GM18870 (cell line): Measurements from ENCODE around the gene NINJ2.
"Not testable (repeated sequence)": the region's sequence is repeated elsewhere in the genome, so short reads cannot be mapped to it uniquely, and the experiment has no call there.

Experiments
- ATAC-seq: cut with Tn5 transposase; IDR thresholded peaks from one replicate; pipeline ENCODE4 v1.9.1; 2021; ENCODE audit warnings: moderate library complexity; ENCODE audit not compliant: unreplicated experiment

NINJ2 gene

GRCh38 chr12:588024-588322 is 75.3 kb downstream of the NINJ2 start:
- no peak for ATAC-seq

- ATAC-seq: no peak
Measured at GRCh38 chr12:587132-588023, 75.9 kb downstream of the NINJ2 start.

GRCh38 chr12:586318-587071 is 76.8 kb downstream of the NINJ2 start:
- no peak for ATAC-seq

GRCh38 chr12:585062-586061 is 77.9 kb downstream of the NINJ2 start:
- no peak for ATAC-seq

GRCh38 chr12:583251-583869 is 79.9 kb downstream of the NINJ2 start:
- no peak for ATAC-seq

- ATAC-seq: no peak
Measured at GRCh38 chr12:581746-582145, 81.5 kb downstream of the NINJ2 start.

GRCh38 chr12:581321-581720 is 81.9 kb downstream of the NINJ2 start:
- ATAC-seq: no peak

GRCh38 chr12:580813-581212 is 82.4 kb downstream of the NINJ2 start:
- ATAC-seq: no peak

GRCh38 chr12:579420-580110 is 83.7 kb downstream of the NINJ2 start:
- no peak for ATAC-seq

GRCh38 chr12:578748-579419 is 84.4 kb downstream of the NINJ2 start:
- no peak for ATAC-seq

- ATAC-seq: not testable (repeated sequence)
Measured at GRCh38 chr12:577994-578747, 85.1 kb downstream of the NINJ2 start.

- ATAC-seq: no peak
Measured at GRCh38 chr12:576615-577110, 86.6 kb downstream of the NINJ2 start.

- ATAC-seq: no peak
Measured at GRCh38 chr12:575948-576614, 87.2 kb downstream of the NINJ2 start.

- no peak for ATAC-seq
Measured at GRCh38 chr12:575129-575502, 88.1 kb downstream of the NINJ2 start.

GRCh38 chr12:574475-575128 is 88.6 kb downstream of the NINJ2 start:
- no peak for ATAC-seq

- no peak for ATAC-seq
Measured at GRCh38 chr12:573232-573631, 90.0 kb downstream of the NINJ2 start.

- no peak for ATAC-seq
Measured at GRCh38 chr12:572532-572899, 90.7 kb downstream of the NINJ2 start.
